ENCODE measurements around the gene CCDC97.

CCDC97 gene

DNA sequence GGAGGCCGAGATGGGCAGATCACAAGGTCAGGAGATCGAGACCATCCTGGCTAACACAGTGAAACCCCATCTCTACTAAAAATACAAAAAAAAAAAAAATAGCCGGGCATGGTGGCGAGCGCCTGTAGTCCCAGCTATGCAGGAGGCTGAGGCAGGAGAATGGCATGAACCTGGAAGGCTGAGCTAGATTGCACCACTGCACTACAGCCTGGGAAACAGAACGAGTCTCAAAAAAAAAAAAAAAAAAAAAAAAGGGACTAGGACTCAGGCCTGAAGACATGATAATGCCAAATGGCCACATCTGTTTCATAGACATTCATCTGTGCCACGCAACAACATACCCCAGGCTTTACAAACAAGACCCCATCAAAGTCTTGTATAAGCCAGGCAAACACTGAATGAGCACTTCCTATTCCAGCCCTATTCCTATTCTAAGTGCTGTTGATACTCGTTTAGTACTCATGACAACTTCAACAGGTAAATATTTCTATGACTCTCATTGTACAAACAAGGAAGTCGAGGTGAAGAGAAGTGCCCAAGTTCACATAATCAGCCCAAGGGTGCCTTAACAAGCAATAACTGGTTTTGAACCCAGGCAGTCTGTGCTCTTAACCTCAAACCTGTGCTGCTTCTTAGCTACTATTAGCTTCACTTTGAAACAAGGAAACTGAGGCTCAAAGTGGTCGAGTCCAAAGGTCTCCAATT lies 52.3 kb downstream of the CCDC97 start:
- TF ChIP-seq, protein P1, sequence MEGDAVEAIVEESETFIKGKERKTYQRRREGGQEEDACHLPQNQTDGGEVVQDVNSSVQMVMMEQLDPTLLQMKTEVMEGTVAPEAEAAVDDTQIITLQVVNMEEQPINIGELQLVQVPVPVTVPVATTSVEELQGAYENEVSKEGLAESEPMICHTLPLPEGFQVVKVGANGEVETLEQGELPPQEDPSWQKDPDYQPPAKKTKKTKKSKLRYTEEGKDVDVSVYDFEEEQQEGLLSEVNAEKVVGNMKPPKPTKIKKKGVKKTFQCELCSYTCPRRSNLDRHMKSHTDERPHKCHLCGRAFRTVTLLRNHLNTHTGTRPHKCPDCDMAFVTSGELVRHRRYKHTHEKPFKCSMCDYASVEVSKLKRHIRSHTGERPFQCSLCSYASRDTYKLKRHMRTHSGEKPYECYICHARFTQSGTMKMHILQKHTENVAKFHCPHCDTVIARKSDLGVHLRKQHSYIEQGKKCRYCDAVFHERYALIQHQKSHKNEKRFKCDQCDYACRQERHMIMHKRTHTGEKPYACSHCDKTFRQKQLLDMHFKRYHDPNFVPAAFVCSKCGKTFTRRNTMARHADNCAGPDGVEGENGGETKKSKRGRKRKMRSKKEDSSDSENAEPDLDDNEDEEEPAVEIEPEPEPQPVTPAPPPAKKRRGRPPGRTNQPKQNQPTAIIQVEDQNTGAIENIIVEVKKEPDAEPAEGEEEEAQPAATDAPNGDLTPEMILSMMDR (IDR thresholded peaks at IDR 0.05; ENCODE audit: low read depth, low read length, missing control alignments), result no peak
- H3K4me3 ChIP-seq (ENCODE audit: low read depth, low read length), result no peak overlapping the region
- in situ Hi-C loops (cut with HindIII; ENCODE audit: low sequenced_read_pairs), result no loop called here
- no peak for DNase-seq (ENCODE audit: low read depth)

DNA sequence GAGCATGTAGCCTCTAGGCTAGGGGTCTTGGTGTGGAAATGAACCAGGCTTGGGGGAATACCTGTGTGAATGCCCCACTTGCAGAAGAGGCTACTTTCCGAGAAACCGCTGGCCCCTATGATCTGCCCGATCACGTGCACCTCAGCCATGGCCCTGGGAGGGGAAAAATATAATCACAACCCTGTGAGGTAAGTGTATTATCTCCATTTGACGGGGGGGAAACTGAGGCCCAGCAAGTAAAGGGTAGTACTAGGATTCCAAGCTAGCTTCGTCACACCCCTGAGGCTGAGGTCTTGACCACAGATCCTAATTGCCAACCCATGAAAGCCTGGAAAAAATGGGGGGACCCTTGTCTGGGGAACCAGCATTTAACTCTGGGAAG lies 53.4 kb downstream of the CCDC97 start:
- TF ChIP-seq, protein P1 (IDR thresholded peaks at IDR 0.05; ENCODE audit: low read depth, low read length, missing control alignments), result no peak
- H3K4me3 ChIP-seq (ENCODE audit: low read depth, low read length), result peak overlapping the region; percentile 65

GRCh38 chr19:41363753-41364523 lies 54.0 kb downstream of the CCDC97 start, which contains the start of gene B9D2:
Gene B9D2, minus strand, starts transcription at chr19:41364149. Its CDS starts 630 bp downstream, at chr19:41363519.
- DNase-seq (ENCODE audit: low read depth), result peak; percentile 96
- peak within 1 kb of the TSS; percentile 65 for H3K4me3 ChIP-seq (ENCODE audit: low read depth, low read length)
- TF ChIP-seq, protein P1 (IDR thresholded peaks at IDR 0.05; ENCODE audit: low read depth, low read length, missing control alignments), result no peak
- in situ Hi-C loops (cut with HindIII; ENCODE audit: low sequenced_read_pairs), result no loop called here

More for the DNA sequence above, 53.4 kb downstream of the CCDC97 start:
- in situ Hi-C loops (cut with HindIII; ENCODE audit: low sequenced_read_pairs), result no loop called here
- DNase-seq (ENCODE audit: low read depth), result no peak

GRCh38 chr19:41364524-41365391 lies 54.8 kb downstream of the CCDC97 start:
- TF ChIP-seq, protein P1 (IDR thresholded peaks at IDR 0.05; ENCODE audit: low read depth, low read length, missing control alignments), result no peak
- peak overlapping the region; percentile 65 for H3K4me3 ChIP-seq (ENCODE audit: low read depth, low read length)
- in situ Hi-C loops (cut with HindIII; ENCODE audit: low sequenced_read_pairs), result no loop called here
- DNase-seq (ENCODE audit: low read depth), result no peak

GRCh38 chr19:41366089-41366488 lies 56.1 kb downstream of the CCDC97 start:
- in situ Hi-C loops (cut with HindIII; ENCODE audit: low sequenced_read_pairs), result no loop called here

More at GRCh38 chr19:41366089-41366488, 56.1 kb downstream of the CCDC97 start:
- H3K4me3 ChIP-seq (ENCODE audit: low read depth, low read length), result no peak overlapping the region
- TF ChIP-seq, protein P1 (IDR thresholded peaks at IDR 0.05; ENCODE audit: low read depth, low read length, missing control alignments), result peak; percentile 25
- no peak for DNase-seq (ENCODE audit: low read depth)

Data from astrocyte of the cerebellum (primary cell).